22Rv1 (cell line): ENCODE data around the gene TSKU.

Source experiments
- ZFX ChIP-seq: fragments of 450-650 bp; IDR thresholded peaks from 2 replicates; pipeline ENCODE4 v1.6.1; 2017; ENCODE audit warnings: antibody characterized with exemption, borderline replicate concordance
- TF ChIP-seq, protein P1 (sequence below): fragments of 450-650 bp; IDR thresholded peaks from 2 replicates; pipeline ENCODE4 v1.5.1; 2017; ENCODE audit warnings: mild to moderate bottlenecking

DNA sequence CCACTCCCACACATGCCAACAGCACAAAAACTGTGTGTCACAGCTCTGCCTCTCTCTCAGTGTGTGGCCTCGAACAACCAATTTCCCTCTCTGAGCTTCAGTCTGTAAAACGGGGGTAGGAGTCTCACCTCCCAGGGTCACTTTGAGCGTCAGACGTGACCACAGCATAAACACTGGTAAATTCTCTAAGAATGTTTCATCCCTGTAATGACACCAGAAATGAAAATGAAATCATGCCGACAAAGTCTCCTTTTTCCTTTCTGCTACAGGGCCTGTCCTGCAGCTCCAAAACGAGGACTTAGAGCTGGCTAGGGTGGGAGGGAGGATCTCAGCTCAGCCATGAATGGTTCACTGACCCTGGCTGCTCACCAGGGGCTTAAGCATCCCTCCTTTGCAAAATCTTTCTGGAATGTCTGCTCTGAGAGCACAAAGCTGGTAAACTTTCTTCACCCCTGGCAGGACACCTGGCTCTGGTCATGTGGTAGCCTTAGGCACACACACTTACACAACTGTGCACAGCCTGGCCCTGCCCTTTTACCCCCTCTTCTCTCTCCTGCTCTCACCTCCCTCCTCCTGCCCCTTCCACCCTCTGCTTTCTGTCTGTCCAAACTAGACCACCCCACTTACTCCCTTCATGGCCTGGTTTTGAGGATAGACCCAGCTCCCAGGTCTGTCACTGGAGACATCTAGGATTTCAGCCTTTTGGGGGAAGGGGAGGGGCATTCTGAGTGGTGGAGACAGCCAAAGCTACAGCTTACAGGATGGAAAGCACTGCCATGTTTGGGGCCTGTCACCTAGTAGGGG, 12.3 kb upstream of the TSKU start:
- TF ChIP-seq, protein P1, sequence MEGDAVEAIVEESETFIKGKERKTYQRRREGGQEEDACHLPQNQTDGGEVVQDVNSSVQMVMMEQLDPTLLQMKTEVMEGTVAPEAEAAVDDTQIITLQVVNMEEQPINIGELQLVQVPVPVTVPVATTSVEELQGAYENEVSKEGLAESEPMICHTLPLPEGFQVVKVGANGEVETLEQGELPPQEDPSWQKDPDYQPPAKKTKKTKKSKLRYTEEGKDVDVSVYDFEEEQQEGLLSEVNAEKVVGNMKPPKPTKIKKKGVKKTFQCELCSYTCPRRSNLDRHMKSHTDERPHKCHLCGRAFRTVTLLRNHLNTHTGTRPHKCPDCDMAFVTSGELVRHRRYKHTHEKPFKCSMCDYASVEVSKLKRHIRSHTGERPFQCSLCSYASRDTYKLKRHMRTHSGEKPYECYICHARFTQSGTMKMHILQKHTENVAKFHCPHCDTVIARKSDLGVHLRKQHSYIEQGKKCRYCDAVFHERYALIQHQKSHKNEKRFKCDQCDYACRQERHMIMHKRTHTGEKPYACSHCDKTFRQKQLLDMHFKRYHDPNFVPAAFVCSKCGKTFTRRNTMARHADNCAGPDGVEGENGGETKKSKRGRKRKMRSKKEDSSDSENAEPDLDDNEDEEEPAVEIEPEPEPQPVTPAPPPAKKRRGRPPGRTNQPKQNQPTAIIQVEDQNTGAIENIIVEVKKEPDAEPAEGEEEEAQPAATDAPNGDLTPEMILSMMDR, result no peak
- TF ChIP-seq ZFX, result no peak
